ENCODE measurements around the gene HAAO. TPM values are rescaled to one million over a fixed set of nuclear protein-coding genes. Genes with fewer than 3 reads are reported as not detected.

HAAO gene
- polyA plus RNA-seq, 10 donors = 14.9 to 26.7 (median 17.0) TPM

Other genes with a start within 250 kb of the HAAO start
- gene MTA3, start 224.0 kb downstream of the HAAO start, polyA plus RNA-seq (ENCODE audit: insufficient read length in 10 of 10) = 10 to 100 TPM; 22.4 to 38.1 (median 29.6) TPM
- 1 to 10 TPM; 4.0 to 9.2 (median 5.2) TPM for gene OXER1, start 28.4 kb downstream of the HAAO start, polyA plus RNA-seq (ENCODE audit: insufficient read length in 10 of 10)